Small intestine (tissue), 7 donors: Measurements from ENCODE around the gene TBX18. TPM values are rescaled to one million over a fixed set of nuclear protein-coding genes. Genes with fewer than 3 reads are reported as not detected.

Experiments used
- DNase-seq, 2 donors: peaks; one replicate each; pipeline versions ENCODE4 v3.0.0 to v3.0.0-alpha.2; 2013
- FAIRE-seq: peaks from 2 replicates; lab custom pipeline; 2012; peaks lifted over from hg19 to GRCh38; lab: Jason Lieb, UNC
- H3K27ac ChIP-seq, 3 donors: one replicate each; pipeline ENCODE4 v1.5.1; 2013; ENCODE audit warnings: low read length in 2 of 3, mild to moderate bottlenecking in 2 of 3, control low read depth in 1 of 3, inconsistent platforms in 1 of 3, low read depth in 1 of 3, moderate library complexity in 1 of 3
- H3K27me3 ChIP-seq, 3 donors: one replicate each; pipeline ENCODE4 v1.6.1; 2013; ENCODE audit warnings: low read length in 3 of 3, inconsistent platforms in 1 of 3; ENCODE audit not compliant: control insufficient read depth in 3 of 3, insufficient read depth in 3 of 3
- H3K36me3 ChIP-seq, 3 donors: one replicate each; pipeline ENCODE4 v1.6.1; 2013; ENCODE audit warnings: low read length in 3 of 3, inconsistent platforms in 1 of 3, low read depth in 1 of 3, mild to moderate bottlenecking in 1 of 3, moderate library complexity in 1 of 3; ENCODE audit not compliant: control insufficient read depth in 3 of 3, insufficient read depth in 2 of 3
- H3K4me1 ChIP-seq, 3 donors: one replicate each; pipeline ENCODE4 v1.6.1; 2013; ENCODE audit warnings: low read length in 2 of 3, inconsistent platforms in 1 of 3, low read depth in 1 of 3, mild to moderate bottlenecking in 1 of 3, moderate library complexity in 1 of 3; ENCODE audit not compliant: control insufficient read depth in 3 of 3, insufficient read depth in 2 of 3
- H3K4me3 ChIP-seq, 3 donors: one replicate each; pipeline ENCODE4 v1.5.1; 2013; ENCODE audit warnings: low read length in 3 of 3, control low read depth in 1 of 3, inconsistent platforms in 1 of 3, low read depth in 1 of 3, mild to moderate bottlenecking in 1 of 3, moderate library complexity in 1 of 3
- H3K9me3 ChIP-seq, 2 donors: one replicate each; pipeline ENCODE4 v1.6.1; 2013; ENCODE audit warnings: low read depth in 1 of 2, low read length in 1 of 2; ENCODE audit not compliant: control insufficient read depth in 2 of 2, insufficient read depth in 1 of 2
- WGBS, 3 donors: extraction: QIAGEN DNeasy Blood & Tissue Kit; methylation state at CpG; one replicate each; pipeline ENCODE4 v1.1.7; 2013; 5-methylcytosine and 5-hydroxymethylcytosine counted together
- polyA plus RNA-seq, 4 donors: library from polyadenylated mRNA; stranded (reverse) in 3 of 4; unstranded in 1 of 4; fragments of 200-250 nt in 3 of 4; fragments of 120-200 nt in 1 of 4; gene quantifications; one replicate each; pipeline versions ENCODE4 v1.2.1 to v1.2.3, GENCODE V29; 2013
- donor health status: healthy with polysubstance abuse.
- donor health status: control.
- donor health status: control.
- donor health status: Bipolar disorder and iron deficiency.
- donor health status: healthy.

Gene TBX18
- polyA plus RNA-seq, 4 donors, result 0.31 to 0.62 TPM; not detected in 2

GRCh38 chr6:84691978-84692623 is 72.3 kb downstream of the TBX18 start:
- Histone ChIP-seq H3K4me3 (no peak overlapping the region), H3K4me1 (no peaks in the 10 kb centered on the region), H3K27me3 (no peaks in the 10 kb centered on the region), H3K9me3 (no peaks in the 10 kb centered on the region), H3K36me3 (no peaks in the 10 kb centered on the region), H3K27ac (no peak overlapping the region)
- FAIRE-seq, result no peak
- 84 to 93% (median 90%) methylated on average over 2 of the region's 2 CpGs for WGBS, 3 donors
- no peak for DNase-seq

- no peaks in the 10 kb centered on the region for H3K36me3 ChIP-seq
- no peaks in the 10 kb centered on the region for H3K4me1 ChIP-seq
- DNase-seq (no peak), FAIRE-seq (no peak)
- no peaks in the 10 kb centered on the region for H3K27me3 ChIP-seq
- H3K27ac ChIP-seq, result no peak overlapping the region
- 44 to 50% (median 46%) methylated on average over 7 of the region's 7 CpGs for WGBS, 3 donors
- H3K4me3 ChIP-seq, result no peak overlapping the region
- no peaks in the 10 kb centered on the region for H3K9me3 ChIP-seq
These were observed 76.1 kb downstream of the TBX18 start for GRCh38 chr6:84688141-84688873.

- FAIRE-seq (no peak), DNase-seq (no peak)
- Histone ChIP-seq H3K36me3 (no peaks in the 10 kb centered on the region), H3K4me1 (no peaks in the 10 kb centered on the region), H3K27me3 (no peaks in the 10 kb centered on the region), H3K4me3 (no peak overlapping the region), H3K9me3 (no peaks in the 10 kb centered on the region), H3K27ac (no peak overlapping the region)
- 64 to 71% (median 70%) methylated on average over 7 of the region's 7 CpGs for WGBS, 3 donors
These were observed 77.0 kb downstream of the TBX18 start for GRCh38 chr6:84687431-84687830.

- WGBS, 3 donors, result 59 to 68% (median 65%) methylated on average over 3 of the region's 3 CpGs
- no peak overlapping the region for H3K27ac ChIP-seq
- DNase-seq (peak in 1 of 2 donors; percentile 19), FAIRE-seq (no peak)
- no peaks in the 10 kb centered on the region for H3K36me3 ChIP-seq
- H3K9me3 ChIP-seq, result no peaks in the 10 kb centered on the region
- H3K4me1 ChIP-seq, result no peaks in the 10 kb centered on the region
- no peak overlapping the region for H3K4me3 ChIP-seq
- no peaks in the 10 kb centered on the region for H3K27me3 ChIP-seq
These were observed 78.3 kb downstream of the TBX18 start for GRCh38 chr6:84685983-84686584.

GRCh38 chr6:84681693-84682326 is 82.6 kb downstream of the TBX18 start:
- no peaks in the 10 kb centered on the region for H3K36me3 ChIP-seq
- no peaks in the 10 kb centered on the region for H3K4me1 ChIP-seq
- FAIRE-seq (no peak), DNase-seq (no peak)
- no peaks in the 10 kb centered on the region for H3K27me3 ChIP-seq
- 83 to 90% (median 86%) methylated on average over 17 of the region's 17 CpGs for WGBS, 3 donors
- no peak overlapping the region for H3K4me3 ChIP-seq
- H3K27ac ChIP-seq, result no peak overlapping the region
- no peaks in the 10 kb centered on the region for H3K9me3 ChIP-seq

GRCh38 chr6:84675651-84676050 is 88.7 kb downstream of the TBX18 start:
- DNase-seq (no peak), FAIRE-seq (no peak)
- no peak overlapping the region for H3K4me3 ChIP-seq

GRCh38 chr6:84674395-84674794 is 90.0 kb downstream of the TBX18 start:
- Histone ChIP-seq H3K27ac (no peak overlapping the region), H3K36me3 (no peaks in the 10 kb centered on the region), H3K9me3 (no peaks in the 10 kb centered on the region), H3K27me3 (no peaks in the 10 kb centered on the region), H3K4me1 (no peaks in the 10 kb centered on the region), H3K4me3 (no peak overlapping the region)
- FAIRE-seq, result no peak
- DNase-seq, result no peak

More at GRCh38 chr6:84675651-84676050, 88.7 kb downstream of the TBX18 start:
- no peaks in the 10 kb centered on the region for H3K27me3 ChIP-seq
- no peaks in the 10 kb centered on the region for H3K9me3 ChIP-seq
- no peaks in the 10 kb centered on the region for H3K36me3 ChIP-seq
- no peaks in the 10 kb centered on the region for H3K4me1 ChIP-seq
- H3K27ac ChIP-seq, result no peak overlapping the region

GRCh38 chr6:84671183-84671582 is 93.2 kb downstream of the TBX18 start:
- Histone ChIP-seq H3K27me3 (no peaks in the 10 kb centered on the region), H3K9me3 (no peaks in the 10 kb centered on the region), H3K27ac (no peak overlapping the region), H3K4me1 (no peaks in the 10 kb centered on the region), H3K4me3 (no peak overlapping the region), H3K36me3 (no peaks in the 10 kb centered on the region)
- FAIRE-seq (no peak), DNase-seq (no peak)
- 63 to 86% (median 85%) methylated on average over 2 of the region's 2 CpGs for WGBS, 3 donors
